Hepatic stellate cell (primary cell): Measurements from ENCODE around the gene KMT5B.

ENCODE experiments used
- DNase-seq: peaks from one replicate; pipeline ENCODE4 v3.0.0; 2011; ENCODE audit warnings: low spot score

Gene KMT5B

GRCh38 chr11:68181719-68182451 lies 31.2 kb downstream of the KMT5B start:
- no peak for DNase-seq

GRCh38 chr11:68179847-68180246 lies 33.2 kb downstream of the KMT5B start:
- DNase-seq: no peak

- no peak for DNase-seq
These were observed 35.2 kb downstream of the KMT5B start for GRCh38 chr11:68177877-68178276.

GRCh38 chr11:68173926-68174325 lies 39.2 kb downstream of the KMT5B start:
- DNase-seq: no peak

- DNase-seq: no peak
These were observed 43.7 kb downstream of the KMT5B start for GRCh38 chr11:68169442-68169841.

GRCh38 chr11:68168694-68169093 lies 44.4 kb downstream of the KMT5B start:
- DNase-seq: no peak

GRCh38 chr11:68167474-68167873 lies 45.6 kb downstream of the KMT5B start:
- no peak for DNase-seq

- no peak for DNase-seq
These were observed 46.1 kb downstream of the KMT5B start for GRCh38 chr11:68166969-68167368.

GRCh38 chr11:68165601-68166000 lies 47.5 kb downstream of the KMT5B start:
- no peak for DNase-seq

- no peak for DNase-seq
These were observed 48.7 kb downstream of the KMT5B start for GRCh38 chr11:68164437-68164836.

- DNase-seq: no peak
These were observed 49.4 kb downstream of the KMT5B start for GRCh38 chr11:68163691-68164090.

- DNase-seq: no peak
These were observed 52.9 kb downstream of the KMT5B start for GRCh38 chr11:68160100-68160695.

- no peak for DNase-seq
These were observed 53.4 kb downstream of the KMT5B start for GRCh38 chr11:68159665-68160064.

GRCh38 chr11:68159161-68159560 lies 53.9 kb downstream of the KMT5B start:
- no peak for DNase-seq

GRCh38 chr11:68158580-68158979 lies 54.5 kb downstream of the KMT5B start:
- DNase-seq: no peak

- DNase-seq: no peak
These were observed 59.4 kb downstream of the KMT5B start for GRCh38 chr11:68153742-68154141.

GRCh38 chr11:68150037-68150436 lies 63.1 kb downstream of the KMT5B start:
- DNase-seq: no peak

GRCh38 chr11:68149417-68149816 lies 63.7 kb downstream of the KMT5B start:
- no peak for DNase-seq

GRCh38 chr11:68148879-68149278 lies 64.2 kb downstream of the KMT5B start:
- no peak for DNase-seq

GRCh38 chr11:68148071-68148805 lies 64.9 kb downstream of the KMT5B start:
- no peak for DNase-seq

- DNase-seq: peak; percentile 65
These were observed 66.2 kb downstream of the KMT5B start for GRCh38 chr11:68146704-68147474.

GRCh38 chr11:68146010-68146540 lies 67.0 kb downstream of the KMT5B start:
- DNase-seq: no peak
